ENCODE measurements around the gene ZC3H6. TPM values are rescaled to one million over a fixed set of nuclear protein-coding genes. Genes with fewer than 3 reads are reported as not detected.

The ZC3H6 gene
- total RNA-seq, 1 donor from 2014 or later, result 7.3 TPM

GRCh38 chr2:112243233-112243632 lies 32.2 kb upstream of the ZC3H6 start:
- DNase-seq (ENCODE audit: low read depth, low spot score), result no peak
- Mint-ChIP-seq H3K27ac (ENCODE audit: unreplicated experiment) (no peak overlapping the region), H3K36me3 (ENCODE audit: low read depth) (peaks cover 19% of the 10 kb centered on the region), H3K27me3 (ENCODE audit: low read depth) (no peaks in the 10 kb centered on the region), H3K4me3 (no peak overlapping the region), H3K9me3 (peaks cover 2% of the 10 kb centered on the region), H3K4me1 (peaks cover 6% of the 10 kb centered on the region)
- no peak for TF ChIP-seq CTCF (conservative IDR thresholded peaks at IDR 0.05)

- Mint-ChIP-seq H3K4me1 (peaks cover 6% of the 10 kb centered on the region), H3K27ac (ENCODE audit: unreplicated experiment) (no peak overlapping the region), H3K36me3 (ENCODE audit: low read depth) (peaks cover 21% of the 10 kb centered on the region), H3K9me3 (peaks cover 2% of the 10 kb centered on the region), H3K4me3 (no peak overlapping the region), H3K27me3 (ENCODE audit: low read depth) (no peaks in the 10 kb centered on the region)
- no peak for TF ChIP-seq CTCF (conservative IDR thresholded peaks at IDR 0.05)
- DNase-seq (ENCODE audit: low read depth, low spot score), result no peak
Measured at GRCh38 chr2:112244854-112245253, 30.5 kb upstream of the ZC3H6 start.

- peaks cover 1% of the 10 kb centered on the region for H3K9me3 Mint-ChIP-seq
- H3K27me3 Mint-ChIP-seq (ENCODE audit: low read depth), result no peaks in the 10 kb centered on the region
- no peak overlapping the region for H3K4me3 Mint-ChIP-seq
- DNase-seq (ENCODE audit: low read depth, low spot score), result no peak
- H3K36me3 Mint-ChIP-seq (ENCODE audit: low read depth), result peaks cover 12% of the 10 kb centered on the region
- no peak for TF ChIP-seq CTCF (conservative IDR thresholded peaks at IDR 0.05)
- H3K27ac Mint-ChIP-seq (ENCODE audit: unreplicated experiment), result no peak overlapping the region
- H3K4me1 Mint-ChIP-seq, result peaks cover 13% of the 10 kb centered on the region
Measured at GRCh38 chr2:112251271-112251670, 24.1 kb upstream of the ZC3H6 start.

- H3K4me1 Mint-ChIP-seq, result peaks cover 13% of the 10 kb centered on the region
- H3K4me3 Mint-ChIP-seq, result peak overlapping the region; percentile 90
- H3K9me3 Mint-ChIP-seq, result no peaks in the 10 kb centered on the region
- no peak overlapping the region for H3K27ac Mint-ChIP-seq (ENCODE audit: unreplicated experiment)
- TF ChIP-seq CTCF (conservative IDR thresholded peaks at IDR 0.05), result no peak
- H3K27me3 Mint-ChIP-seq (ENCODE audit: low read depth), result no peaks in the 10 kb centered on the region
- no peak for DNase-seq (ENCODE audit: low read depth, low spot score)
- peaks cover 4% of the 10 kb centered on the region for H3K36me3 Mint-ChIP-seq (ENCODE audit: low read depth)
Measured at GRCh38 chr2:112253261-112253815, 22.1 kb upstream of the ZC3H6 start.

- H3K4me1 Mint-ChIP-seq, result peaks cover 17% of the 10 kb centered on the region
- no peak for TF ChIP-seq CTCF (conservative IDR thresholded peaks at IDR 0.05)
- peaks cover 2% of the 10 kb centered on the region for H3K36me3 Mint-ChIP-seq (ENCODE audit: low read depth)
- no peaks in the 10 kb centered on the region for H3K9me3 Mint-ChIP-seq
- peak within 1 kb of the TSS; percentile 90 for H3K4me3 Mint-ChIP-seq
- DNase-seq (ENCODE audit: low read depth, low spot score), result peak; percentile 91
- no peaks in the 10 kb centered on the region for H3K27me3 Mint-ChIP-seq (ENCODE audit: low read depth)
- peak within 1 kb of the TSS; percentile 45 for H3K27ac Mint-ChIP-seq (ENCODE audit: unreplicated experiment)
Measured at GRCh38 chr2:112254466-112255240, 20.7 kb upstream of the ZC3H6 start, which contains the start of gene ZC3H8. ZC3H8 (minus strand) TSS chr2:112255042; CDS start chr2:112254981, 61 bp downstream.

All from neural crest cell (in vitro differentiated cells).